ENCODE measurements around the gene PLCB1. TPM values are rescaled to one million over a fixed set of nuclear protein-coding genes. Genes with fewer than 3 reads are reported as not detected.
A peak's percentile ranks its signal among the peaks of the same experiment; 100 is the strongest.

The PLCB1 gene
- polyA plus RNA-seq, 4 donors, result 1.8 to 5.4 (median 2.0) TPM

GRCh38 chr20:8749986-8750385 is 617.9 kb downstream of the PLCB1 start:
- DNase-seq (no peak), FAIRE-seq (no peak)
- H3K36me3 ChIP-seq (ENCODE audit: control insufficient read depth in 3 of 3, insufficient read depth in 2 of 3, low read depth in 1 of 3, low read length in 3 of 3), result no peaks in the 10 kb centered on the region
- H3K4me3 ChIP-seq (ENCODE audit: low read depth in 1 of 3, low read length in 3 of 3), result no peak overlapping the region
- WGBS, 3 donors, result 87 to 91% (median 88%) methylated on average over 1 of the region's 1 CpG
- no peak overlapping the region for H3K27ac ChIP-seq (ENCODE audit: low read depth in 1 of 3, low read length in 2 of 3)
- no peaks in the 10 kb centered on the region for H3K27me3 ChIP-seq (ENCODE audit: control insufficient read depth in 3 of 3, insufficient read depth in 3 of 3, low read length in 3 of 3)
- no peaks in the 10 kb centered on the region for H3K4me1 ChIP-seq (ENCODE audit: control insufficient read depth in 3 of 3, insufficient read depth in 2 of 3, low read depth in 1 of 3, low read length in 2 of 3)
- H3K9me3 ChIP-seq (ENCODE audit: control insufficient read depth in 2 of 2, insufficient read depth in 1 of 2, low read depth in 1 of 2, low read length in 1 of 2), result no peaks in the 10 kb centered on the region

GRCh38 chr20:8755340-8756118 is 623.5 kb downstream of the PLCB1 start:
- no peak overlapping the region for H3K4me3 ChIP-seq (ENCODE audit: low read depth in 1 of 3, low read length in 3 of 3)
- H3K4me1 ChIP-seq (ENCODE audit: control insufficient read depth in 3 of 3, insufficient read depth in 2 of 3, low read depth in 1 of 3, low read length in 2 of 3), result no peaks in the 10 kb centered on the region
- no peak for FAIRE-seq
- no peaks in the 10 kb centered on the region for H3K27me3 ChIP-seq (ENCODE audit: control insufficient read depth in 3 of 3, insufficient read depth in 3 of 3, low read length in 3 of 3)
- no peak overlapping the region for H3K27ac ChIP-seq (ENCODE audit: low read depth in 1 of 3, low read length in 2 of 3)
- no peaks in the 10 kb centered on the region for H3K36me3 ChIP-seq (ENCODE audit: control insufficient read depth in 3 of 3, insufficient read depth in 2 of 3, low read depth in 1 of 3, low read length in 3 of 3)
- no peaks in the 10 kb centered on the region for H3K9me3 ChIP-seq (ENCODE audit: control insufficient read depth in 2 of 2, insufficient read depth in 1 of 2, low read depth in 1 of 2, low read length in 1 of 2)
- DNase-seq, result no peak
- 64 to 75% (median 65%) methylated on average over 3 of the region's 3 CpGs for WGBS, 3 donors

GRCh38 chr20:8756410-8756809 is 624.3 kb downstream of the PLCB1 start:
- Histone ChIP-seq H3K9me3 (ENCODE audit: control insufficient read depth in 2 of 2, insufficient read depth in 1 of 2, low read depth in 1 of 2, low read length in 1 of 2) (no peaks in the 10 kb centered on the region), H3K27ac (ENCODE audit: low read depth in 1 of 3, low read length in 2 of 3) (no peak overlapping the region), H3K4me1 (ENCODE audit: control insufficient read depth in 3 of 3, insufficient read depth in 2 of 3, low read depth in 1 of 3, low read length in 2 of 3) (no peaks in the 10 kb centered on the region), H3K36me3 (ENCODE audit: control insufficient read depth in 3 of 3, insufficient read depth in 2 of 3, low read depth in 1 of 3, low read length in 3 of 3) (no peaks in the 10 kb centered on the region), H3K4me3 (ENCODE audit: low read depth in 1 of 3, low read length in 3 of 3) (no peak overlapping the region), H3K27me3 (ENCODE audit: control insufficient read depth in 3 of 3, insufficient read depth in 3 of 3, low read length in 3 of 3) (no peaks in the 10 kb centered on the region)
- WGBS, 3 donors, result 71 to 90% (median 75%) methylated on average over 2 of the region's 2 CpGs
- FAIRE-seq (no peak), DNase-seq (no peak)

GRCh38 chr20:8757146-8757545 is 625.1 kb downstream of the PLCB1 start:
- DNase-seq, result no peak
- Histone ChIP-seq H3K9me3 (ENCODE audit: control insufficient read depth in 2 of 2, insufficient read depth in 1 of 2, low read depth in 1 of 2, low read length in 1 of 2) (no peaks in the 10 kb centered on the region), H3K4me3 (ENCODE audit: low read depth in 1 of 3, low read length in 3 of 3) (no peak overlapping the region), H3K36me3 (ENCODE audit: control insufficient read depth in 3 of 3, insufficient read depth in 2 of 3, low read depth in 1 of 3, low read length in 3 of 3) (no peaks in the 10 kb centered on the region), H3K27me3 (ENCODE audit: control insufficient read depth in 3 of 3, insufficient read depth in 3 of 3, low read length in 3 of 3) (no peaks in the 10 kb centered on the region), H3K4me1 (ENCODE audit: control insufficient read depth in 3 of 3, insufficient read depth in 2 of 3, low read depth in 1 of 3, low read length in 2 of 3) (no peaks in the 10 kb centered on the region), H3K27ac (ENCODE audit: low read depth in 1 of 3, low read length in 2 of 3) (no peak overlapping the region)
- 76 to 90% (median 85%) methylated on average over 4 of the region's 4 CpGs for WGBS, 3 donors
- FAIRE-seq, result no peak

GRCh38 chr20:8764344-8764962 is 632.4 kb downstream of the PLCB1 start:
- H3K9me3 ChIP-seq (ENCODE audit: control insufficient read depth in 2 of 2, insufficient read depth in 1 of 2, low read depth in 1 of 2, low read length in 1 of 2), result no peaks in the 10 kb centered on the region
- H3K27ac ChIP-seq (ENCODE audit: low read depth in 1 of 3, low read length in 2 of 3), result no peak overlapping the region
- no peak overlapping the region for H3K4me3 ChIP-seq (ENCODE audit: low read depth in 1 of 3, low read length in 3 of 3)
- no peaks in the 10 kb centered on the region for H3K4me1 ChIP-seq (ENCODE audit: control insufficient read depth in 3 of 3, insufficient read depth in 2 of 3, low read depth in 1 of 3, low read length in 2 of 3)
- no peak for FAIRE-seq
- WGBS, 3 donors, result 39 to 59% (median 49%) methylated on average over 4 of the region's 4 CpGs
- peak in 1 of 2 donors; percentile 40 for DNase-seq
- H3K27me3 ChIP-seq (ENCODE audit: control insufficient read depth in 3 of 3, insufficient read depth in 3 of 3, low read length in 3 of 3), result no peaks in the 10 kb centered on the region
- no peaks in the 10 kb centered on the region for H3K36me3 ChIP-seq (ENCODE audit: control insufficient read depth in 3 of 3, insufficient read depth in 2 of 3, low read depth in 1 of 3, low read length in 3 of 3)

GRCh38 chr20:8766868-8767390 is 634.9 kb downstream of the PLCB1 start:
- no peak overlapping the region for H3K27ac ChIP-seq (ENCODE audit: low read depth in 1 of 3, low read length in 2 of 3)
- FAIRE-seq (no peak), DNase-seq (no peak)
- H3K36me3 ChIP-seq (ENCODE audit: control insufficient read depth in 3 of 3, insufficient read depth in 2 of 3, low read depth in 1 of 3, low read length in 3 of 3), result no peaks in the 10 kb centered on the region
- H3K4me3 ChIP-seq (ENCODE audit: low read depth in 1 of 3, low read length in 3 of 3), result no peak overlapping the region
- H3K27me3 ChIP-seq (ENCODE audit: control insufficient read depth in 3 of 3, insufficient read depth in 3 of 3, low read length in 3 of 3), result no peaks in the 10 kb centered on the region
- no peaks in the 10 kb centered on the region for H3K4me1 ChIP-seq (ENCODE audit: control insufficient read depth in 3 of 3, insufficient read depth in 2 of 3, low read depth in 1 of 3, low read length in 2 of 3)
- H3K9me3 ChIP-seq (ENCODE audit: control insufficient read depth in 2 of 2, insufficient read depth in 1 of 2, low read depth in 1 of 2, low read length in 1 of 2), result no peaks in the 10 kb centered on the region
- WGBS, 3 donors, result 80 to 89% (median 84%) methylated on average over 5 of the region's 5 CpGs

- Histone ChIP-seq H3K36me3 (ENCODE audit: control insufficient read depth in 3 of 3, insufficient read depth in 2 of 3, low read depth in 1 of 3, low read length in 3 of 3) (no peaks in the 10 kb centered on the region), H3K27me3 (ENCODE audit: control insufficient read depth in 3 of 3, insufficient read depth in 3 of 3, low read length in 3 of 3) (no peaks in the 10 kb centered on the region), H3K9me3 (ENCODE audit: control insufficient read depth in 2 of 2, insufficient read depth in 1 of 2, low read depth in 1 of 2, low read length in 1 of 2) (no peaks in the 10 kb centered on the region), H3K4me3 (ENCODE audit: low read depth in 1 of 3, low read length in 3 of 3) (no peak overlapping the region), H3K27ac (ENCODE audit: low read depth in 1 of 3, low read length in 2 of 3) (no peak overlapping the region), H3K4me1 (ENCODE audit: control insufficient read depth in 3 of 3, insufficient read depth in 2 of 3, low read depth in 1 of 3, low read length in 2 of 3) (no peaks in the 10 kb centered on the region)
- FAIRE-seq (no peak), DNase-seq (no peak)
- 74 to 93% (median 74%) methylated on average over 5 of the region's 5 CpGs for WGBS, 3 donors
Observed at GRCh38 chr20:8774412-8774811, 642.3 kb downstream of the PLCB1 start.

GRCh38 chr20:8777911-8778310 is 645.8 kb downstream of the PLCB1 start:
- Histone ChIP-seq H3K27me3 (ENCODE audit: control insufficient read depth in 3 of 3, insufficient read depth in 3 of 3, low read length in 3 of 3) (no peaks in the 10 kb centered on the region), H3K4me1 (ENCODE audit: control insufficient read depth in 3 of 3, insufficient read depth in 2 of 3, low read depth in 1 of 3, low read length in 2 of 3) (no peaks in the 10 kb centered on the region), H3K4me3 (ENCODE audit: low read depth in 1 of 3, low read length in 3 of 3) (no peak overlapping the region), H3K36me3 (ENCODE audit: control insufficient read depth in 3 of 3, insufficient read depth in 2 of 3, low read depth in 1 of 3, low read length in 3 of 3) (no peaks in the 10 kb centered on the region), H3K27ac (ENCODE audit: low read depth in 1 of 3, low read length in 2 of 3) (no peak overlapping the region), H3K9me3 (ENCODE audit: control insufficient read depth in 2 of 2, insufficient read depth in 1 of 2, low read depth in 1 of 2, low read length in 1 of 2) (no peaks in the 10 kb centered on the region)
- FAIRE-seq (no peak), DNase-seq (no peak)
- 79 to 85% (median 82%) methylated on average over 4 of the region's 4 CpGs for WGBS, 3 donors
